ENCODE results near the gene ETFB.

- TF ChIP-seq CTCF (IDR thresholded peaks at IDR 0.05) = no peak
- no peak for TF ChIP-seq POLR2A (IDR thresholded peaks at IDR 0.05)
These were observed 45.0 kb upstream of the ETFB start for GRCh38 chr19:51410950-51411748.
